PC-3 (cell line): Measurements from ENCODE around the gene PPP1R9B. TPM values are rescaled to one million over a fixed set of nuclear protein-coding genes. Genes with fewer than 3 reads are reported as not detected.

Experiments used
- ATAC-seq: fragments of 200-7000 bp; cut with Tn5 transposase; 2 replicates; pipeline ENCODE4 v1.9.1; 2020; ENCODE audit warnings: mild to moderate bottlenecking, moderate library complexity
- BruUV-seq: library from RNA; stranded (reverse); fragments of 400-500 nt; replicated peaks from 2 replicates; lab custom pipeline; 2021; lab: Mats Ljungman, UMichigan
- CTCF ChIA-PET: fragments of 300-600 bp; sonication (Branson Sonifier 250); formaldehyde crosslinking; loops from one replicate; lab custom pipeline; 2022; ENCODE audit warnings: antibody characterized with exemption; lab: Charles Lee
- POLR2A ChIA-PET: fragments of 300-600 bp; sonication (Branson Sonifier 250); formaldehyde crosslinking; loops from one replicate; lab custom pipeline; 2022; ENCODE audit warnings: antibody characterized with exemption; ENCODE audit not compliant: unreplicated experiment; lab: Charles Lee
- DNase-seq: peaks from one replicate; pipeline ENCODE4 v3.0.0-alpha.2; 2015
- H2AFZ ChIP-seq: fragments of 300-600 bp; sonication (generic); 2 replicates; pipeline ENCODE4 v1.6.0; 2016; ENCODE audit warnings: antibody characterized with exemption, low read length
- H3F3A ChIP-seq: fragments of 300-600 bp; sonication (generic); one replicate; pipeline ENCODE4 v1.6.0; 2017; ENCODE audit warnings: antibody characterized with exemption, low read length, control low read depth, mild to moderate bottlenecking; ENCODE audit not compliant: unreplicated experiment
- H3K27ac ChIP-seq: fragments of 300-600 bp; sonication (generic); 2 replicates; pipeline ENCODE4 v1.5.1; 2016; ENCODE audit warnings: mild to moderate bottlenecking, low read length
- H3K27me3 ChIP-seq: fragments of 300-600 bp; sonication (generic); 2 replicates; pipeline ENCODE4 v1.6.1; 2016; ENCODE audit warnings: low read length, mixed read lengths
- H3K36me3 ChIP-seq: fragments of 300-600 bp; sonication (generic); 2 replicates; pipeline ENCODE4 v1.6.1; 2016; ENCODE audit warnings: low read depth, mixed run types, low read length, mixed read lengths
- H3K4me1 ChIP-seq: fragments of 300-600 bp; sonication (generic); 2 replicates; pipeline ENCODE4 v1.5.1; 2016; ENCODE audit warnings: low read length; ENCODE audit not compliant: insufficient read depth
- H3K4me2 ChIP-seq: fragments of 300-600 bp; sonication (generic); 2 replicates; pipeline ENCODE4 v1.6.0; 2016; ENCODE audit warnings: low read length
- H3K4me3 ChIP-seq: fragments of 300-600 bp; sonication (generic); 2 replicates; pipeline ENCODE4 v1.5.1; 2016; ENCODE audit warnings: mild to moderate bottlenecking, low read length, mixed read lengths
- H3K79me2 ChIP-seq: fragments of 300-600 bp; sonication (generic); 2 replicates; pipeline ENCODE4 v1.6.1; 2017; ENCODE audit warnings: low read length, mixed read lengths
- H3K9ac ChIP-seq: fragments of 300-600 bp; sonication (generic); 2 replicates; pipeline ENCODE4 v1.6.0; 2016; ENCODE audit warnings: mild to moderate bottlenecking, low read length
- H3K9me2 ChIP-seq: fragments of 300-600 bp; sonication (generic); replicated peaks from 2 replicates; pipeline ENCODE4 v1.6.1; 2016; ENCODE audit warnings: mixed run types, low read length, mixed read lengths
- H3K9me3 ChIP-seq: fragments of 300-600 bp; sonication (generic); 2 replicates; pipeline ENCODE4 v1.6.1; 2016; ENCODE audit warnings: low read length, mixed read lengths
- H4K20me1 ChIP-seq: fragments of 300-600 bp; sonication (generic); 2 replicates; pipeline ENCODE4 v1.6.1; 2016; ENCODE audit warnings: low read length, mixed read lengths
- EZH2 ChIP-seq: fragments of 300-600 bp; sonication (generic); IDR thresholded peaks from one replicate; pipeline ENCODE4 v1.6.1; 2017; ENCODE audit warnings: antibody characterized with exemption, mild to moderate bottlenecking, low read length; ENCODE audit not compliant: unreplicated experiment
- EZH2phosphoT487 ChIP-seq: fragments of 300-600 bp; sonication (generic); IDR thresholded peaks from 2 replicates; pipeline ENCODE4 v1.6.1; 2018; ENCODE audit warnings: mild to moderate bottlenecking, antibody characterized with exemption, low read length, borderline replicate concordance
- intact Hi-C: fragments of 100-400 bp; cut with micrococcal nuclease; formaldehyde crosslinking; loops from 2 replicates; pipeline ENCODE4 v1.9.0; 2023
- total RNA-seq: library from RNA; depleted of rRNA; stranded (reverse); fragments of >200 nt; gene quantifications from 2 replicates; pipeline ENCODE4 v1.2.3, GENCODE V29; 2014
- TF ChIP-seq, protein P1 (sequence below): fragments of 300-600 bp; sonication (generic); conservative IDR thresholded peaks from 2 replicates; pipeline ENCODE4 v1.5.1; 2017; ENCODE audit warnings: antibody characterized with exemption, low read depth, mild to moderate bottlenecking, low read length

PPP1R9B gene
- total RNA-seq, 1 experiment from 2014 or later = 67.7 TPM

- TF ChIP-seq EZH2 (no peak), EZH2phosphoT487 (no peak)
- TF ChIP-seq, protein P1, sequence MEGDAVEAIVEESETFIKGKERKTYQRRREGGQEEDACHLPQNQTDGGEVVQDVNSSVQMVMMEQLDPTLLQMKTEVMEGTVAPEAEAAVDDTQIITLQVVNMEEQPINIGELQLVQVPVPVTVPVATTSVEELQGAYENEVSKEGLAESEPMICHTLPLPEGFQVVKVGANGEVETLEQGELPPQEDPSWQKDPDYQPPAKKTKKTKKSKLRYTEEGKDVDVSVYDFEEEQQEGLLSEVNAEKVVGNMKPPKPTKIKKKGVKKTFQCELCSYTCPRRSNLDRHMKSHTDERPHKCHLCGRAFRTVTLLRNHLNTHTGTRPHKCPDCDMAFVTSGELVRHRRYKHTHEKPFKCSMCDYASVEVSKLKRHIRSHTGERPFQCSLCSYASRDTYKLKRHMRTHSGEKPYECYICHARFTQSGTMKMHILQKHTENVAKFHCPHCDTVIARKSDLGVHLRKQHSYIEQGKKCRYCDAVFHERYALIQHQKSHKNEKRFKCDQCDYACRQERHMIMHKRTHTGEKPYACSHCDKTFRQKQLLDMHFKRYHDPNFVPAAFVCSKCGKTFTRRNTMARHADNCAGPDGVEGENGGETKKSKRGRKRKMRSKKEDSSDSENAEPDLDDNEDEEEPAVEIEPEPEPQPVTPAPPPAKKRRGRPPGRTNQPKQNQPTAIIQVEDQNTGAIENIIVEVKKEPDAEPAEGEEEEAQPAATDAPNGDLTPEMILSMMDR = no peak
- CTCF ChIA-PET = interaction anchor here (0.8 to 1.4 kb wide), 3 partner anchors 32 to 55 kb away, joined by 4 to 13 read pairs (median 5); no protein-coding TSS in a partner anchor
- H2AFZ ChIP-seq = peak overlapping the region; percentile 64
- POLR2A ChIA-PET = interaction anchor here (0.6 kb wide), 1 partner anchor 955 kb away, joined by 4 read pairs; no protein-coding TSS in a partner anchor
- intact Hi-C loops = loop anchor here (2.0 to 5.0 kb wide), 2 partner anchors 55 to 122 kb away; partner anchors contain the start of gene PDK2
- peaks cover 59% of the 10 kb centered on the region for H3K79me2 ChIP-seq
- no TSS peak for BruUV-seq
- no peaks in the 10 kb centered on the region for H3K27me3 ChIP-seq
- peaks cover 38% of the 10 kb centered on the region for H4K20me1 ChIP-seq
- no peaks in the 10 kb centered on the region for H3F3A ChIP-seq
- DNase-seq (peak; percentile 70), ATAC-seq (peak; percentile 0)
- no peaks in the 10 kb centered on the region for H3K9me3 ChIP-seq
- peaks cover 45% of the 10 kb centered on the region for H3K4me1 ChIP-seq
- H3K36me3 ChIP-seq = peaks cover 6% of the 10 kb centered on the region; the same call in 1 of the 2 replicates
- peak overlapping the region; percentile 90 for H3K4me3 ChIP-seq
- H3K27ac ChIP-seq = peak overlapping the region; percentile 53
- H3K9ac ChIP-seq = peak overlapping the region; percentile 87
- no peaks in the 10 kb centered on the region for H3K9me2 ChIP-seq
- peak overlapping the region; percentile 99 for H3K4me2 ChIP-seq
Measured at GRCh38 chr17:50149417-50150353, 792 bp downstream of the PPP1R9B start.

- intact Hi-C loops = no loop called here
- Histone ChIP-seq H3F3A (no peaks in the 10 kb centered on the region), H3K27ac (peak overlapping the region; percentile 53), H3K27me3 (no peaks in the 10 kb centered on the region), H4K20me1 (peaks cover 38% of the 10 kb centered on the region), H3K4me3 (peak overlapping the region; percentile 90), H3K4me1 (peaks cover 39% of the 10 kb centered on the region), H2AFZ (peak overlapping the region; percentile 64), H3K9me3 (no peaks in the 10 kb centered on the region), H3K4me2 (peak overlapping the region; percentile 99), H3K9ac (peak overlapping the region; percentile 87), H3K36me3 (peaks cover 11% of the 10 kb centered on the region; the same call in 1 of the 2 replicates), H3K79me2 (peaks cover 59% of the 10 kb centered on the region), H3K9me2 (no peaks in the 10 kb centered on the region)
- no peak for ATAC-seq
- no TSS peak for BruUV-seq
- ChIA-PET CTCF (interaction anchor here (0.8 to 1.4 kb wide), 2 partner anchors 51 to 54 kb away, joined by 4 to 13 read pairs; no protein-coding TSS in a partner anchor), POLR2A (no interaction called here)
- TF ChIP-seq EZH2 (no peak), EZH2phosphoT487 (no peak)
- TF ChIP-seq, protein P1 = no peak
- no peak for DNase-seq
Measured at GRCh38 chr17:50149091-50149416, 1.4 kb downstream of the PPP1R9B start.
